ENCODE measurements around the gene RNF186.

The RNF186 gene

DNA sequence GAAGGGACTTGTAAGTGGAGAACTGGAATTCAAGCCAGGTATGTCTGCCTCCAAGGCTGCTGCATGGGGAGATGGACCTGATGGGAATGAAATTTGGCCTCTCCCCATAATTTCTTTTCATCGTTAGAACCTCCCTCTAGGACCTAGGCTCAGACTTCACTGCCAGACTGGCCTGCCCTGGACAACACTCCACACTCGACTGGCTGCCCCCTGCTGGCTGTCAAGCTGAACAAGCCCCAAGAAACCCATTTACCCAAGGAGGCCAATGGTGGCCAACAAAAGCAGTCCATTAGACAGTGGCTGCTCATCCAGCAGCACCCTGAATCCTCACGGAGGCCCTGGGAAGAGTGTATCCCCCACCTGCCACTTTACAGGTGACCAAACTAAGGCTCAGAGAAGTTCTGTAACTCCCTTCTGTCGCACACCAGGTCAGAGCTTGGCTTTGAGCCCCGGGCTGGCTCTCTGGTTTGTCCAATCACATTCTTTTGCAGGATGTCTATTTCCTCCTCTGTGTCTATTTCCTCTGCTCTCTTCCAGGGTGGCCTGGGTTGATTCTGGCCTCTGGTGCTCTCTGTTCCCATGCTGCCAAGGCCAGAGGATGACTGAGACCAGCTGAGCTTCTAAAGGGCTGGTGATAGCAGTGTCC is 3.8 kb downstream of the RNF186 start:
- TF ChIP-seq, protein P1, sequence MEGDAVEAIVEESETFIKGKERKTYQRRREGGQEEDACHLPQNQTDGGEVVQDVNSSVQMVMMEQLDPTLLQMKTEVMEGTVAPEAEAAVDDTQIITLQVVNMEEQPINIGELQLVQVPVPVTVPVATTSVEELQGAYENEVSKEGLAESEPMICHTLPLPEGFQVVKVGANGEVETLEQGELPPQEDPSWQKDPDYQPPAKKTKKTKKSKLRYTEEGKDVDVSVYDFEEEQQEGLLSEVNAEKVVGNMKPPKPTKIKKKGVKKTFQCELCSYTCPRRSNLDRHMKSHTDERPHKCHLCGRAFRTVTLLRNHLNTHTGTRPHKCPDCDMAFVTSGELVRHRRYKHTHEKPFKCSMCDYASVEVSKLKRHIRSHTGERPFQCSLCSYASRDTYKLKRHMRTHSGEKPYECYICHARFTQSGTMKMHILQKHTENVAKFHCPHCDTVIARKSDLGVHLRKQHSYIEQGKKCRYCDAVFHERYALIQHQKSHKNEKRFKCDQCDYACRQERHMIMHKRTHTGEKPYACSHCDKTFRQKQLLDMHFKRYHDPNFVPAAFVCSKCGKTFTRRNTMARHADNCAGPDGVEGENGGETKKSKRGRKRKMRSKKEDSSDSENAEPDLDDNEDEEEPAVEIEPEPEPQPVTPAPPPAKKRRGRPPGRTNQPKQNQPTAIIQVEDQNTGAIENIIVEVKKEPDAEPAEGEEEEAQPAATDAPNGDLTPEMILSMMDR (conservative IDR thresholded peaks at IDR 0.05; ENCODE audit: low read depth): no peak
- ChIA-PET CTCF (interaction anchor here (1.0 kb wide), 2 partner anchors 8 to 11 kb away, joined by 3 read pairs; no protein-coding TSS in a partner anchor), POLR2A (ENCODE audit: low non-redundant PET) (no interaction called here)
- no peak for DNase-seq (ENCODE audit: low spot score)
- no peak overlapping the region for H3K27ac ChIP-seq

DNA sequence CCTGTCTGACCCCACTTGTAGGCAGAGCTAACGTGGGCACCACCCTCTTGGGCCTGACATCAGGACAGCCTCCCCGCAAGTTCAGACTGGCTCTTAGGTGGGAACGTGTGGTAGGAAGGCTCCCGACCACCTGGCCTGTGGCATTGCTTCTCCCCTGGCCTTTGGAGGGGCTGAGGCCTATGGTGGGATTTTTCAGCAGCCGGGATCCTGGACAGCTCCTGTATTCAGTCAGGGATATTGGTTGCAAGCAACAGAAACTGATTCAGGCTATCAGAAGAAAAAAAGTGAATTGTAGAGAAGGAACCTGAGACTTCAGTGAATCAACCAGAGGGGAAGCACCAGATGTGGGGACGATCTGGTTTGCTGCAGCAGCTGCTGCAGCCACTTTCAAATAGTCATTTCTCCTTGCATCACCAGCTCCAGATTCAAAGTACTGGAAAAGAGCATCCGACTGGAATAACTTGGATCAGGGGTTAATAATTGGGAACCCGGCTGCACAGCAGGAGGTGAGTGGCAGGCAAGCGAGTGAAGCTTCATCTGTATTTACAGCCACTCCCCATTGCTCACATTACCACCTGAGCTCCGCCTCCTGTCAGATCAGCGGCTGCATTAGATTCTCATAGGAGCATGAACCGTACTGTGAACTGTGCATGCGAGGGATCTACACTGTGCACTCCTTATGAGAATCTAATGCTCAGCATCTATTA is 5.9 kb downstream of the RNF186 start:
- CTCF ChIA-PET: interaction anchor here (0.6 to 0.7 kb wide), 3 partner anchors 30 to 575 kb away, joined by 3 read pairs; no protein-coding TSS in a partner anchor

DNA sequence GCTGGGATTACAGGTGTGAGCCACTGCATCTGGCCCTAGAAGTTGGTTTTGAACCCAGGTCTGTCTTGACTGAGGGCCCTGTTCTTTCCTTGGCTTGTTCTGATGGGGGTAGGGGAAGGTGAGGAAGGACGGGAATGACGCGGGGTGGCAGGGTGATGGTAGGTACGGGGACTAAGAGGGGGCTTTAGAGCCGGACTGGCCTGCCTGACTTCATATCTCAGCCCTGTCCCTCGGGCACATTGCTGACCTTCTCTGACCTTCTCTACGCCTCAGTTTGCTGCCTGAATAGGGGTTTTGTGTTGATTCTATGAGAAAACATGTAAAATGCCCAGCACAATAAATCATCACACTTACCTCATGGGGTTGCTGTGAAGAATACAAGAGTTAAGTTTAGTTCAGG is 6.7 kb downstream of the RNF186 start:
- POLR2A ChIA-PET (ENCODE audit: low non-redundant PET): no interaction called here
- H3K27ac ChIP-seq: no peak overlapping the region
- CTCF ChIA-PET: no interaction called here
- TF ChIP-seq, protein P1 (conservative IDR thresholded peaks at IDR 0.05; ENCODE audit: low read depth): no peak
- no peak for DNase-seq (ENCODE audit: low spot score)

More for the DNA sequence above, 5.9 kb downstream of the RNF186 start:
- TF ChIP-seq, protein P1 (conservative IDR thresholded peaks at IDR 0.05; ENCODE audit: low read depth): no peak
- POLR2A ChIA-PET (ENCODE audit: low non-redundant PET): no interaction called here
- no peak overlapping the region for H3K27ac ChIP-seq
- no peak for DNase-seq (ENCODE audit: low spot score)

GRCh38 chr1:19804831-19805251 is 10.2 kb downstream of the RNF186 start:
- ChIA-PET CTCF (interaction anchor here (0.7 kb wide), 1 partner anchor 14 kb away, joined by 3 read pairs; no protein-coding TSS in a partner anchor), POLR2A (ENCODE audit: low non-redundant PET) (no interaction called here)
- no peak for DNase-seq (ENCODE audit: low spot score)
- TF ChIP-seq, protein P1 (conservative IDR thresholded peaks at IDR 0.05; ENCODE audit: low read depth): no peak
- H3K27ac ChIP-seq: no peak overlapping the region

GRCh38 chr1:19802269-19802668 is 12.8 kb downstream of the RNF186 start:
- ChIA-PET POLR2A (ENCODE audit: low non-redundant PET) (no interaction called here), CTCF (no interaction called here)
- TF ChIP-seq, protein P1 (conservative IDR thresholded peaks at IDR 0.05; ENCODE audit: low read depth): no peak
- no peak overlapping the region for H3K27ac ChIP-seq
- DNase-seq (ENCODE audit: low spot score): no peak

GRCh38 chr1:19800076-19800804 is 14.8 kb downstream of the RNF186 start:
- peak; percentile 57 for DNase-seq (ENCODE audit: low spot score)
- POLR2A ChIA-PET (ENCODE audit: low non-redundant PET): no interaction called here
- CTCF ChIA-PET: no interaction called here
- peak overlapping the region; percentile 78 for H3K27ac ChIP-seq
- TF ChIP-seq, protein P1 (conservative IDR thresholded peaks at IDR 0.05; ENCODE audit: low read depth): no peak

All from RWPE1 (cell line).